ENCODE results near the gene P2RY11.

GRCh38 chr19:10139952-10140351, 28.5 kb downstream of the P2RY11 start:
- TF ChIP-seq RAD21 (IDR thresholded peaks at IDR 0.05; ENCODE audit: low read depth) (no peak), TEAD4 (IDR thresholded peaks at IDR 0.05) (no peak), YY1 (IDR thresholded peaks at IDR 0.05; ENCODE audit: low read depth) (no peak)

Data from Ishikawa (cell line).